Midbrain (tissue), 1 donor: ENCODE data around the gene COIL.
"Not testable (repeated sequence)": the region's sequence is repeated elsewhere in the genome, so short reads cannot be mapped to it uniquely, and the experiment has no call there.

Source experiments
- DNase-seq: peaks from one replicate; lab custom pipeline; 2025; lab: John Stamatoyannopoulos, UW

COIL gene

DNA sequence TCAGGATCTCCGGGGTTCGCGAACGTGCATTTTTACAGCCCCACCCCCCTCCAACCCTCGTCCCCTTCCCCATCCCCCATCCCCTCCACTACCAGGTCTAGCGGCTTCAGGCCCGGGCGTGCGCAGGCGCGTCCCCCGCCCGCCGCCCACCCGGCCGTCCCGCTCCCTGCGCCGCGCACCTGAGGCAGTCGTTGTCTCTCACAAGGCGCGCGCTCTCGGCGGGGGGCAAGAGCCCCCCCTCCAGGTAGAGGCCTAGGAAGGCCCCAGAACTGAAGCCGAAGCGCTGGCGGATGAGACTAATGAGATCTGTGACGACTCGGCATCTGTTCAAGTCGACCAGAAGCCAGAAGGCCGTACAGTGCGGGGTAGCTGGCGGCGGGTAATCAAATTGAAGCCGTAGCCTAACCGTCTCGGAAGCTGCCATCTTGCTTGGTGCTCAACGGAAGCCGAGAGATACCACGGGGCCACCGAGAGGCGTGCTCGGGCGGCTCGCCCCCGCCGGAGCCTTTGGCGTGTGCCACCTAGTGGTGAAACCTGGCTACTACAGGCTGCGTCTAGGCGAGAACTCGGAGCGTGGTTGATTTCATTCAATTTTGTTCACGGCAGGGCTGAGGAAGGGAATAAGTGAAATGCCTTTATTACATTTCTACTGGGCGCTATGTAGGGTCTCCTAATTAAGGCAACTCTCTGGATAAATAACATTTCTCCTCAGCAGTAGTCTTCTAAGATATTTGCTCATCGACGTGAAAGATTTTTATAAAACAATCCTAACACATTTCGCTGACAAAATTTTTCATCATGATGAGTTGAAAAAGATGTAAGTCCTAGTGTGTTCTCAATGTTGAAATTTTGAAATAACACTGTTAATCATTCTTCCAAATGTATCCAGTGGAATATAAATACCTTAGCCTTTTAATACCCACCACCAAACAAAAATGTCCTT, at the start of gene COIL:
TSS of gene COIL (minus strand) at position 455 of the 943 bp plus-strand sequence. CDS start at position 424, 31 bp downstream.
- DNase-seq: peak; percentile 93

GRCh38 chr17:57010487-57010886, 49.6 kb upstream of the COIL start:
- DNase-seq: no peak

DNA sequence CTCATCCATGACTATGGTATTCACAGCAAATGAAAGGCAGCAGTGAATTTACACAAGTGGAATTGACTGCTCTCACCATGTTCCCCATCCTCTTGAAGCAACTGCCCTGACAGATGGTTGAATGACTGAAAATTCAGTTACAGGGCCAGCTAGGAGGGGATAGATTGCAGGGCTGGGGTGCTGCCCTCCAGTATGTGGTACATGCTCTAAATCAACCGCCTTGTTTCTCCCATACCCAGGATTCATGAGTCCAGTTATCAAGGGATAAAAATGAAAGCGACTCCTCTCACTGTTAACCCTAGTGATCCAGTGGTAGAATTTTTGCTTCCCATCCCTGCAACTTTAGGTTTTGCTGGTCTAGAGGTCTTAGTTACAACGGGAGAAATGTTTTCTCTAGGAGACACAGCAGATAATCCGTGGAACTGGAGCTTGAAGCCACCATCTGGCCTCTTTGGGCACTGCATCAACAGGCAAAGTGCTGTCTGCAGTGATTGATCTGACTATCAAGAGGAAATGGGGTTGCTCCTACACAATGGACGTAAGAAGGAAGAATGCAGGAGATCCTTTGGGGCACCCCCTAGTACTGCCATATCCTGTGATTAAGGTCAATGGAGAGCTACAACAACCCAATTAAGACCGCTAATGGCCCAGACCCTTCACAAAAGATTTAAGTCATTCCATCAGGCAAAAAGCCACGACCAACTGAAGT, 49.0 kb upstream of the COIL start:
- peak; percentile 43 for DNase-seq

GRCh38 chr17:57008958-57009357, 48.1 kb upstream of the COIL start:
- DNase-seq: no peak

- DNase-seq: no peak
These were observed 45.2 kb upstream of the COIL start for GRCh38 chr17:57006040-57006439.

GRCh38 chr17:57004944-57005579, 44.2 kb upstream of the COIL start:
- DNase-seq: no peak

GRCh38 chr17:57002904-57003303, 42.1 kb upstream of the COIL start:
- no peak for DNase-seq

DNA sequence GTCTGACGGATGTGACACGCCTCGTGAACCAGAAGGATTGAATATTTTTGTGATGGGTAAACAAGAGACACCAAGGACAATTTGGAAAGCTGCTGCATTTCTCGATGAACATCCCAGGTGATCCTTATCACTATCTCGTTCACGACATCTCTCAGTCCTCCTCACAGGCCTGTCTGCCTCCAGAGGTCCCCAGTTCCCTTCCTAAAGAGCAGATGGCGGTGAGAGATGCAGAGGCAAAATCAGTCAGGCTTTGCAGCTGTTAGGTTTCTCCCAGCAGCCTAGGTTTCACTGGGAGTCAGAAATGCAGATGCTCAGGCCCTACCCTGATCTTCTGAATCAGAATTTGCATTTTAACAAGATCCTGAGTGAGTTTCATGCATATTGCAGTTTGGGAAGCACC, 40.7 kb upstream of the COIL start:
- DNase-seq: no peak

GRCh38 chr17:56997313-56997712, 36.5 kb upstream of the COIL start:
- DNase-seq: no peak

- DNase-seq: no peak
These were observed 34.9 kb upstream of the COIL start for GRCh38 chr17:56995766-56996165.

GRCh38 chr17:56994009-56994792, 33.4 kb upstream of the COIL start:
- DNase-seq: no peak

DNA sequence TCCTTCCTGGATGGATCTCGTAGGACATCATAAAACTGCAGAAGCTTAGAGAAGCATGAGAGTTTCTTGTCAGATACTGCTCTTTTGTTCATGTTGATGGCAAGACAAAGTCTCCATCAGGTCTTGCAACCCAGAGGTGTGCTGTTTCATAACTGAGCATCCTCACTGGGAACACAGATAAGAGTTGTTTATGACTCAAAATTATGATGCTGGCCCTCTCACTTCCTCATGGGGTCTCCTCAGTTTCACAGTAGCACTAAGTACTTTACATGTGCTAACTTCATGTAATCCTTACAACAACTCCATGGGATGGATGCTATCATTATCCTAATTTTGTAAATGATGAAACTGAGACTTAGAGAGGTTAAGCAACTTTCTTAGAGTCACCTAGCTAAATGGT, 31.5 kb upstream of the COIL start:
- DNase-seq: no peak

DNA sequence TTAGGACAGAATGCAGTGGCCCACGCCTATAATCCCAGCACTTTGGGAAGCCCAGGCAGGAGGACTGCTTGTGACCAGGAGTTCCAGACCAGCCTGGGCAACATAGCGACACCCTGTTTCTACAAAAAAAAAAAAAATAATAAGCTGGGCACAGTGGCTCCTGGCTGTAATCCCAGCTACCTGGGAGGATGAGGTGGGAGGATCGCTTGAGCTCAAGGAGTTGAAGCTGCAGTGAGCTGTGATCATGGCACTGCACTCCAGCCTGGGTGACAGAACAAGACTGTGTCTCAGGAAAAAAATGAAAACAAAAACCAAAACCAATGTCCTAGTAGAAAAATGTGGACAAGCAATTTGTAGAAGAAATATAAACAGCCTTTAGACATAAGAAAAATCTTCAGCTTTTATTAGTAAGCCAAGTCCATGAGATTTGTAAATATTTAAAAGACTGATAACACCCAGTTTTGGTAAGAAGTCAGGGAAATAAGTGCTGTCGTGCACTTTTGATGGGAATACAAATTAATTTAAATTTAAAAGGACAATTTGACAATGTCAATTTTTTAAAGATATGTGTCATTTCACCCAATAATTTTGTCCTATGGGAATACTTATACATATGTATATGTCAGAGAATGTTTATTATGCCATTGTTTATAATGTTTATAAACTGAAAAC, 28.2 kb upstream of the COIL start:
- DNase-seq: no peak

GRCh38 chr17:56987283-56987834, 26.5 kb upstream of the COIL start:
- DNase-seq: no peak

- DNase-seq: no peak
These were observed 24.7 kb upstream of the COIL start for GRCh38 chr17:56985371-56986162.

DNA sequence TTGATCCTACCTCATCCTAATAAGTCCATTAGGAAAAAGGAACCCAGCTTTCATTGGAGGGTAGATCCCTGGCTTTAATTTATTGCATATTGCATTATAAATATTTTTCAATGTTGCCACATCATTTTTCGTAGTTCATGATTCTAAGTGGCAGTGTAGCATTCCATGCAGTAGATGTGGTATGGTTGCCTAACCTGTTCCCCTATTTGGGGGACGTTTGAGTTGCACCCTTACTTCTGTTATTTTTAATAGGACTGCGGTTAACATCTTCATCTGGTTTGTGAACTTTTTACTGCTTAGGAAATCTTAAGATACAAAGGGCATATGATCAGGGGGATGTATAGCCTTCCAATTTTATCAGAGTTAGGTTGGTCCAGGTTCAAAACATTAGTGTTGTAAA, 22.5 kb upstream of the COIL start:
- DNase-seq: no peak

GRCh38 chr17:56982312-56982711, 21.5 kb upstream of the COIL start:
- no peak for DNase-seq

GRCh38 chr17:56980526-56980925, 19.7 kb upstream of the COIL start:
- DNase-seq: not testable (repeated sequence)

- DNase-seq: no peak
These were observed 18.2 kb upstream of the COIL start for GRCh38 chr17:56979091-56979480.

DNA sequence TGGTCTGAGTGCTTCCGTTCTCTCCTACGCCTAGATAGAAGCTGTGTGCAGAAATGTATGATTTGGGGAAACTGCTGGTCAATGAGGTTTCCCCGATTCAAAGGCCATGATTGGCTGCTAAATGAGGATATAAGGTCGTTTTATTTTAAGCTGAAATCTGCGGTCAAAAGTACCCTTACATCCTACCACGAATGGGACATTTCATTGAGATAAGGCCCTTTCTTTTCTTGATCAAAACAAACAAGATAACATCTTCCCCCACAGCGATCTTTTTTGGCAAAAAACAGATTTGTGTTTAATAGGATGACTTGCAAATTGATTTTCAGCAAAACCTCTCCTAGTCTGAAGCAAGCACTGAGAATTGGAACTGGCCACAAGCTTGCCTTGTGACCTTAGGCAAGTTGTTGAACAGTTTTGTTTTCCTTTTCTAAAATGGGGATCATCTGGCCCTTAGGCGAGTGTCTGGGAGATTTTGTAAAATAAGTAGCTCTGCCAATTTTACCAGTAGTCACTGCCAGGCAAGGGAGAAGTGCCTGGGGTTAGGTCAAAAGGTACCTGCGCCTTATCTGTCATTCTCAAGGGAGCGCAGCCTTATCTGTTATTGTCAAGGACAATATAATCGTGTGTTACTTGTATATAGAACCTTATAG, 17.7 kb upstream of the COIL start:
- DNase-seq: no peak
